ENCODE measurements around the gene NEK7. TPM values are rescaled to one million over a fixed set of nuclear protein-coding genes. Genes with fewer than 3 reads are reported as not detected.

NEK7 gene
- total and polyA plus RNA-seq, 2 of the 8 experiments (the other 6 are each of a cell fraction or from before 2014, with no cell fraction given), result 5.1 to 10.0 TPM

- no peak for TF ChIP-seq CHD7 (IDR thresholded peaks at IDR 0.05; ENCODE audit: insufficient replicate concordance, low read length)
- TF ChIP-seq BCL11A (IDR thresholded peaks at IDR 0.05; ENCODE audit: low read depth in 2 of 2, low read length in 2 of 2), result no peak
- TF ChIP-seq CTBP2 (IDR thresholded peaks at IDR 0.05; ENCODE audit: borderline replicate concordance, insufficient read depth, insufficient read length, low read length), result no peak
- TF ChIP-seq CHD2 (IDR thresholded peaks at IDR 0.05; ENCODE audit: low read length), result no peak
- TF ChIP-seq RNF2 (IDR thresholded peaks at IDR 0.05; ENCODE audit: borderline replicate concordance, low read depth, low read length, missing control alignments, poor library complexity, severe bottlenecking), result no peak
- no peak for TF ChIP-seq SP1 (IDR thresholded peaks at IDR 0.05; ENCODE audit: low read depth, low read length)
- TF ChIP-seq FOSL1 (IDR thresholded peaks at IDR 0.05; ENCODE audit: insufficient read depth, low read depth, low read length), result no peak
- no peak for TF ChIP-seq MAX (IDR thresholded peaks at IDR 0.05)
Observed at GRCh38 chr1:198160946-198161614, 4.3 kb downstream of the NEK7 start (continued).

Measured in H1 (cell line).